HepG2 (cell line): ENCODE measurements around the gene CPT1C. TPM values are rescaled to one million over a fixed set of nuclear protein-coding genes. Genes with fewer than 3 reads are reported as not detected.

Experiments
- ARID4A ChIP-seq: sonication (generic); formaldehyde crosslinking; IDR thresholded peaks from 2 replicates; pipeline ENCODE4 v1.5.0; 2020; ENCODE audit warnings: mild to moderate bottlenecking, missing genetic modification reagents, borderline replicate concordance
- HNRNPLL ChIP-seq: fragments of 200-400 bp; formaldehyde crosslinking; IDR thresholded peaks from 2 replicates; pipeline ENCODE4 v1.6.1; 2017; ENCODE audit warnings: mild to moderate bottlenecking, low read depth, low read length; ENCODE audit not compliant: poor library complexity, severe bottlenecking
- MIER2 ChIP-seq: IDR thresholded peaks from 2 replicates; pipeline ENCODE4 v1.6.1; 2016; ENCODE audit warnings: missing biosample characterization, missing genetic modification reagents
- NR2F6 ChIP-seq, 2 experiments: IDR thresholded peaks; 2 replicates each; pipeline ENCODE4 v1.6.1; 2016; ENCODE audit warnings: antibody characterized with exemption in 1 of 2, mild to moderate bottlenecking in 1 of 2
- REL ChIP-seq: sonication (generic); formaldehyde crosslinking; conservative IDR thresholded peaks from 2 replicates; pipeline ENCODE4 v1.8.0; 2022; ENCODE audit warnings: mild to moderate bottlenecking, missing genetic modification reagents, moderate library complexity
- SIN3A ChIP-seq: IDR thresholded peaks from 2 replicates; pipeline ENCODE4 v1.6.1; 2011; ENCODE audit warnings: low read depth, mild to moderate bottlenecking, control low read depth, low read length, borderline replicate concordance
- TBX2 ChIP-seq: sonication (generic); formaldehyde crosslinking; IDR thresholded peaks from 2 replicates; pipeline ENCODE4 v1.5.0; 2020; ENCODE audit warnings: missing genetic modification reagents, mild to moderate bottlenecking, borderline replicate concordance
- ZBTB26 ChIP-seq: IDR thresholded peaks from 2 replicates; pipeline ENCODE4 v1.6.1; 2016; ENCODE audit warnings: missing compliant biosample characterization, missing genetic modification reagents, borderline replicate concordance
- ZBTB42 ChIP-seq: sonication (generic); formaldehyde crosslinking; IDR thresholded peaks from 2 replicates; pipeline ENCODE4 v1.5.0; 2020; ENCODE audit warnings: mild to moderate bottlenecking, missing genetic modification reagents
- ZFP36L1 ChIP-seq: sonication (generic); formaldehyde crosslinking; IDR thresholded peaks from 2 replicates; pipeline ENCODE4 v1.8.0; 2022; ENCODE audit warnings: mild to moderate bottlenecking, missing genetic modification reagents, moderate library complexity
- ZHX1 ChIP-seq: sonication (generic); formaldehyde crosslinking; IDR thresholded peaks from 2 replicates; pipeline ENCODE4 v1.8.1; 2022; ENCODE audit warnings: low read depth, mild to moderate bottlenecking, missing genetic modification reagents
- ZKSCAN5 ChIP-seq: sonication (generic); formaldehyde crosslinking; IDR thresholded peaks from 2 replicates; pipeline ENCODE4 v1.5.1; 2020; ENCODE audit warnings: mild to moderate bottlenecking, missing genetic modification reagents
- ZMYM3 ChIP-seq: sonication (generic); formaldehyde crosslinking; IDR thresholded peaks from 2 replicates; pipeline ENCODE4 v1.5.1; 2020; ENCODE audit warnings: mild to moderate bottlenecking, missing genetic modification reagents
- ZNF20 ChIP-seq: sonication (generic); formaldehyde crosslinking; IDR thresholded peaks from 2 replicates; pipeline ENCODE4 v1.4.0; 2020; ENCODE audit warnings: mild to moderate bottlenecking, moderate library complexity, missing genetic modification reagents
- ZNF207 ChIP-seq: fragments of 450-650 bp; IDR thresholded peaks from 2 replicates; pipeline ENCODE4 v1.6.1; 2016; ENCODE audit warnings: antibody characterized with exemption, borderline replicate concordance
- ZNF232 ChIP-seq: sonication (generic); formaldehyde crosslinking; IDR thresholded peaks from 2 replicates; pipeline ENCODE4 v1.4.0; 2020; ENCODE audit warnings: missing genetic modification reagents, borderline replicate concordance
- ZNF276 ChIP-seq: sonication (generic); formaldehyde crosslinking; IDR thresholded peaks from 2 replicates; pipeline ENCODE4 v1.4.0; 2020; ENCODE audit warnings: mild to moderate bottlenecking, low read depth, missing genetic modification reagents
- ZNF674 ChIP-seq: sonication (generic); formaldehyde crosslinking; IDR thresholded peaks from 2 replicates; pipeline ENCODE4 v1.5.0; 2020; ENCODE audit warnings: low read depth, mild to moderate bottlenecking, missing genetic modification reagents
- ZSCAN21 ChIP-seq: sonication (generic); formaldehyde crosslinking; IDR thresholded peaks from 2 replicates; pipeline ENCODE4 v1.8.0; 2022; ENCODE audit warnings: mild to moderate bottlenecking, missing genetic modification reagents, moderate library complexity, borderline replicate concordance
- polyA plus RNA-seq, 8 experiments: library from polyadenylated mRNA; depleted of rRNA in 3 of 8; stranded (reverse) in 7 of 8; unstranded in 1 of 8; fragments of >200 nt; fragmentation: Illumina TruSeq in 4 of 8; extraction: Trizol in 4 of 8; gene quantifications; 2 replicates each; pipeline versions ENCODE4 v1.2.1 to v1.2.3, GENCODE V29; 2011 to 2016; ENCODE audit warnings: low read depth in 4 of 8, missing spikeins in 1 of 8, mixed read lengths in 1 of 8; ENCODE audit not compliant: insufficient read depth in 1 of 8
- total RNA-seq, 5 experiments: library from RNA; depleted of rRNA; stranded (reverse); fragments of >200 nt; fragmentation: Illumina TruSeq; extraction: Trizol; gene quantifications; 2 replicates each; pipeline ENCODE4 v1.2.3, GENCODE V29; 2016; ENCODE audit warnings: low read depth in 1 of 5

Gene CPT1C
- total and polyA plus RNA-seq, 2 of the 13 experiments (the other 11 are each of a cell fraction or from before 2014, with no cell fraction given): 0.18 TPM; not detected in 1

GRCh38 chr19:49676136-49676783 is 14.7 kb upstream of the CPT1C start (continued):
- no peak for TF ChIP-seq ZHX1 (CRISPR knock-in tag)
- 0 out of 2 replicates have a peak, but pooled peaks have one; percentile 8 for TF ChIP-seq NR2F6 (IDR thresholded peaks at IDR 0.05)
- no peak for TF ChIP-seq NR2F6 (CRISPR knock-in tag; IDR thresholded peaks at IDR 0.05)
- no peak for TF ChIP-seq MIER2
- TF ChIP-seq ZNF232: no peak
- no peak for TF ChIP-seq HNRNPLL
- TF ChIP-seq REL (CRISPR knock-in tag): no peak
- TF ChIP-seq ZBTB26 (CRISPR knock-in tag): no peak
- TF ChIP-seq ARID4A (CRISPR knock-in tag): no peak
- TF ChIP-seq ZNF276 (CRISPR knock-in tag): no peak
- no peak for TF ChIP-seq ZSCAN21 (CRISPR knock-in tag)
- no peak for TF ChIP-seq ZNF674 (CRISPR knock-in tag)
- TF ChIP-seq ZFP36L1 (CRISPR knock-in tag): no peak
- 0 out of 2 replicates have a peak, but pooled peaks have one; percentile 31 for TF ChIP-seq SIN3A
- TF ChIP-seq ZNF20 (CRISPR knock-in tag): no peak
- TF ChIP-seq ZKSCAN5 (CRISPR knock-in tag): no peak
- peak; percentile 100 for TF ChIP-seq ZMYM3 (CRISPR knock-in tag)
- no peak for TF ChIP-seq ZNF207
- TF ChIP-seq TBX2 (CRISPR knock-in tag): no peak; the same call in 1 of the 2 replicates
- TF ChIP-seq ZBTB42 (CRISPR knock-in tag): no peak
